CD4-positive, alpha-beta T cell (primary cell): Measurements from ENCODE around the gene TH. TPM values are rescaled to one million over a fixed set of nuclear protein-coding genes. Genes with fewer than 3 reads are reported as not detected.

ENCODE experiments used
- ATAC-seq: fragments of 200-7000 bp; cut with Tn5 transposase; one replicate; pipeline ENCODE4 v1.10.0; 2022; ENCODE audit warnings: mild to moderate bottlenecking; ENCODE audit not compliant: poor library complexity
- CTCF ChIA-PET: fragments of 350-600 bp; sonication (Branson Sonifier 250); formaldehyde crosslinking; loops from one replicate; lab custom pipeline; 2021; ENCODE audit warnings: antibody characterized with exemption, inconsistent platforms; lab: Charles Lee
- POLR2A ChIA-PET: fragments of 350-600 bp; sonication (Branson Sonifier 250); formaldehyde crosslinking; loops from one replicate; lab custom pipeline; 2021; ENCODE audit warnings: antibody characterized with exemption, inconsistent platforms; lab: Charles Lee
- DNase-seq, 14 experiments: peaks; one replicate each; pipeline ENCODE4 v3.0.0-alpha.2; 2013 to 2020; ENCODE audit warnings: mixed read lengths in 2 of 14
- H3K27ac ChIP-seq, 2 donors: one replicate each; pipeline versions ENCODE4 v1.5.1 to v1.7.0; 2013; ENCODE audit warnings: low read length in 2 of 2, low read depth in 1 of 2, mild to moderate bottlenecking in 1 of 2
- H3K27me3 ChIP-seq, 2 experiments: 1 replicate in 1 of 2; 2 replicates in 1 of 2; pipeline versions ENCODE4 v1.6.1 to v1.7.0; 2013; ENCODE audit warnings: low read length in 2 of 2, control low read depth in 1 of 2, mild to moderate bottlenecking in 1 of 2, moderate library complexity in 1 of 2; ENCODE audit not compliant: insufficient read depth in 2 of 2, control insufficient read depth in 1 of 2
- H3K36me3 ChIP-seq: one replicate; pipeline ENCODE4 v1.6.1; 2013; ENCODE audit warnings: low read length, control low read depth; ENCODE audit not compliant: insufficient read depth
- H3K4me1 ChIP-seq: one replicate; pipeline ENCODE4 v1.6.1; 2013; ENCODE audit warnings: low read length, control low read depth; ENCODE audit not compliant: insufficient read depth
- H3K4me3 ChIP-seq: one replicate; pipeline ENCODE4 v1.5.1; 2013; ENCODE audit warnings: mild to moderate bottlenecking, low read length, moderate library complexity
- H3K9me3 ChIP-seq, 2 experiments: 1 replicate in 1 of 2; 2 replicates in 1 of 2; pipeline versions ENCODE4 v1.6.1 to v1.7.0; 2013; ENCODE audit warnings: low read length in 2 of 2, mild to moderate bottlenecking in 2 of 2, control low read depth in 1 of 2, moderate library complexity in 1 of 2; ENCODE audit not compliant: control insufficient read depth in 1 of 2, insufficient read depth in 1 of 2
- H3K27ac Mint-ChIP-seq: one replicate; pipeline ENCODE4 v1.8.0; 2020; ENCODE audit warnings: mixed read lengths
- H3K27me3 Mint-ChIP-seq: one replicate; pipeline ENCODE4 v1.8.0; 2021; ENCODE audit warnings: mixed read lengths
- H3K36me3 Mint-ChIP-seq: one replicate; pipeline ENCODE4 v1.8.0; 2021; ENCODE audit warnings: low read depth, mixed read lengths
- H3K4me1 Mint-ChIP-seq: one replicate; pipeline ENCODE4 v1.8.0; 2021; ENCODE audit warnings: low read depth, mixed read lengths
- H3K4me3 Mint-ChIP-seq: one replicate; pipeline ENCODE4 v1.8.0; 2020; ENCODE audit warnings: mild to moderate bottlenecking, mixed read lengths
- H3K9me3 Mint-ChIP-seq: one replicate; pipeline ENCODE4 v1.8.0; 2020; ENCODE audit warnings: mixed read lengths
- CTCF ChIP-seq: fragments of 200-600 bp; IDR thresholded peaks from one replicate; pipeline ENCODE4 v1.8.0; 2022; ENCODE audit warnings: antibody characterized with exemption, mild to moderate bottlenecking
- intact Hi-C, 2 experiments: fragments of 100-400 bp; cut with DNase I in 1 of 2; cut with micrococcal nuclease in 1 of 2; formaldehyde crosslinking; loops; one replicate each; pipeline versions ENCODE4 v1.15.1 to v1.9.0; 2023 to 2025; cut with DNase I, micrococcal nuclease
- total RNA-seq, 174 experiments: library from RNA in 2 of 174; stranded (reverse) in 2 of 174; gene quantifications; one replicate each; pipeline ENCODE4 v1.2.3 and lab custom pipeline; 2021 to 2026

The TH gene
- total RNA-seq, 2 experiments from 2014 or later, result not detected

- H3K4me1 ChIP-seq, result peaks cover 7% of the 10 kb centered on the region
- CTCF ChIA-PET, result interaction anchor here (0.9 to 2.6 kb wide), 6 partner anchors 16 to 497 kb away, joined by 4 to 53 read pairs (median 8); no protein-coding TSS in a partner anchor
- Mint-ChIP-seq H3K36me3 (no peaks in the 10 kb centered on the region), H3K4me3 (no peak overlapping the region), H3K9me3 (no peaks in the 10 kb centered on the region), H3K27ac (no peak overlapping the region), H3K4me1 (peaks cover 9% of the 10 kb centered on the region), H3K27me3 (peaks cover 57% of the 10 kb centered on the region)
- no peak overlapping the region for H3K27ac ChIP-seq
- no peaks in the 10 kb centered on the region for H3K36me3 ChIP-seq
- intact Hi-C loops, result loop anchor here in 1 of 2 experiments (2.0 to 5.0 kb wide), 2 partner anchors 57 to 268 kb away; no protein-coding TSS in a partner anchor
- H3K4me3 ChIP-seq, result no peak overlapping the region
- peaks cover 55 to 59% of the 10 kb centered on the region in 2 experiments for H3K27me3 ChIP-seq
- TF ChIP-seq CTCF, result no peak
- no peak for ATAC-seq
- peaks cover 0 to 19% of the 10 kb centered on the region in 2 experiments for H3K9me3 ChIP-seq
- no peak for DNase-seq
- POLR2A ChIA-PET, result interaction anchor here (1.2 kb wide), 1 partner anchor 497 kb away, joined by 4 read pairs; no protein-coding TSS in a partner anchor
These were observed 21.5 kb downstream of the TH start for GRCh38 chr11:2149864-2150847.

GRCh38 chr11:2149460-2149859 is 22.2 kb downstream of the TH start:
- Histone ChIP-seq H3K4me1 (peaks cover 8% of the 10 kb centered on the region), H3K36me3 (no peaks in the 10 kb centered on the region), H3K27me3 (peaks cover 61 to 66% of the 10 kb centered on the region in 2 experiments), H3K4me3 (no peak overlapping the region), H3K27ac (no peak overlapping the region), H3K9me3 (peaks cover 0 to 22% of the 10 kb centered on the region in 2 experiments)
- Mint-ChIP-seq H3K27ac (no peak overlapping the region), H3K36me3 (no peaks in the 10 kb centered on the region), H3K9me3 (no peaks in the 10 kb centered on the region), H3K27me3 (peaks cover 64% of the 10 kb centered on the region), H3K4me3 (no peak overlapping the region), H3K4me1 (peaks cover 9% of the 10 kb centered on the region)
- DNase-seq, result no peak
- no peak for TF ChIP-seq CTCF
- ATAC-seq, result no peak
- intact Hi-C loops, result no loop called here
- ChIA-PET CTCF (interaction anchor here (0.9 to 1.5 kb wide), 2 partner anchors 268 to 317 kb away, joined by 4 to 7 read pairs; no protein-coding TSS in a partner anchor), POLR2A (no interaction called here)

- H3K27ac ChIP-seq, result no peak overlapping the region
- ATAC-seq (no peak), DNase-seq (no peak)
- peaks cover 0 to 22% of the 10 kb centered on the region in 2 experiments for H3K9me3 ChIP-seq
- POLR2A ChIA-PET, result no interaction called here
- CTCF ChIA-PET, result no interaction called here
- Mint-ChIP-seq H3K27me3 (peaks cover 68% of the 10 kb centered on the region), H3K27ac (no peak overlapping the region), H3K4me3 (no peak overlapping the region), H3K36me3 (no peaks in the 10 kb centered on the region), H3K4me1 (peaks cover 9% of the 10 kb centered on the region), H3K9me3 (no peaks in the 10 kb centered on the region)
- H3K4me3 ChIP-seq, result no peak overlapping the region
- no peaks in the 10 kb centered on the region for H3K36me3 ChIP-seq
- TF ChIP-seq CTCF, result no peak
- intact Hi-C loops, result no loop called here
- peaks cover 62 to 75% of the 10 kb centered on the region in 2 experiments for H3K27me3 ChIP-seq
- H3K4me1 ChIP-seq, result peaks cover 15% of the 10 kb centered on the region
These were observed 23.0 kb downstream of the TH start for GRCh38 chr11:2148595-2148994.
